ENCODE results near the gene SEMA5B. TPM values are rescaled to one million over a fixed set of nuclear protein-coding genes. Genes with fewer than 3 reads are reported as not detected.

Gene SEMA5B
- polyA plus RNA-seq, 1 of the 3 experiments (the other 2 are of a cell fraction), result 0.43 TPM

- no peak for TF ChIP-seq NRF1 (IDR thresholded peaks at IDR 0.05; ENCODE audit: low read depth, low read length)
- no peak for TF ChIP-seq FOXJ3 (CRISPR knock-in tag; IDR thresholded peaks at IDR 0.05)
- TF ChIP-seq IRF3 (IDR thresholded peaks at IDR 0.05; ENCODE audit: low read depth, low read length), result no peak
- TF ChIP-seq EZH2phosphoT487 (IDR thresholded peaks at IDR 0.05; ENCODE audit: borderline replicate concordance, low read depth), result no peak
These were observed 115.7 kb downstream of the SEMA5B start (continued) for GRCh38 chr3:122911901-122912300.

GRCh38 chr3:122908251-122908650 lies 119.3 kb downstream of the SEMA5B start:
- WGBS (ENCODE audit: low lambda C conversion rate), result 42% methylated on average over 2 of the region's 3 CpGs

GRCh38 chr3:122907471-122907870 lies 120.1 kb downstream of the SEMA5B start:
- Histone ChIP-seq H3K9me2 (no peaks in the 10 kb centered on the region), H3F3A (replicated peaks; ENCODE audit: insufficient read depth) (no peaks in the 10 kb centered on the region), H4K20me1 (ENCODE audit: insufficient read depth) (no peaks in the 10 kb centered on the region), H3K4me3 (ENCODE audit: low read depth in 2 of 2, low read length in 1 of 2) (no peak overlapping the region), H3K9me3 (0 out of 2 replicates have a peak, but pooled peaks cover 8% of the 10 kb centered on the region), H3K4me2 (no peak overlapping the region), H3K9ac (no peak overlapping the region), H3K79me2 (ENCODE audit: insufficient read depth) (no peaks in the 10 kb centered on the region), H3K27ac (ENCODE audit: low read depth in 2 of 2, low read length in 1 of 2) (no peak overlapping the region), H3K36me3 (replicated peaks in 1 of 2; ENCODE audit: control insufficient read depth in 1 of 2, insufficient read depth in 2 of 2, low read length in 1 of 2) (no peaks in the 10 kb centered on the region), H3K4me1 (ENCODE audit: control insufficient read depth in 1 of 2, insufficient read depth in 2 of 2, low read depth in 1 of 2, low read length in 1 of 2) (no peaks in the 10 kb centered on the region), H2AFZ (ENCODE audit: low read depth) (no peak overlapping the region), H3K27me3 (ENCODE audit: insufficient read depth) (no peaks in the 10 kb centered on the region)
- CTCF ChIA-PET, result interaction anchor here (1.2 kb wide), 1 partner anchor 35 kb away, joined by 3 read pairs; no protein-coding TSS in a partner anchor
- DNase-seq, result no peak
- POLR2A ChIA-PET, result interaction anchor here (0.6 kb wide), 1 partner anchor 490 kb away, joined by 4 read pairs; no protein-coding TSS in a partner anchor
- 65% methylated on average over 2 of the region's 4 CpGs for WGBS (ENCODE audit: low lambda C conversion rate)
- no peak for TF ChIP-seq USF2 (IDR thresholded peaks at IDR 0.05; ENCODE audit: borderline replicate concordance, low read depth, low read length)
- TF ChIP-seq MAX (IDR thresholded peaks at IDR 0.05; ENCODE audit: low read depth), result no peak
- no peak for TF ChIP-seq RFX5 (IDR thresholded peaks at IDR 0.05; ENCODE audit: low read length)
- no peak for TF ChIP-seq FOXJ3 (CRISPR knock-in tag; IDR thresholded peaks at IDR 0.05)
- TF ChIP-seq TEAD4 (IDR thresholded peaks at IDR 0.05; ENCODE audit: borderline replicate concordance, insufficient read depth), result no peak
- no peak for TF ChIP-seq NRF1 (IDR thresholded peaks at IDR 0.05; ENCODE audit: low read depth, low read length)
- TF ChIP-seq YY1 (IDR thresholded peaks at IDR 0.05; ENCODE audit: low read depth), result no peak
- TF ChIP-seq JUND (IDR thresholded peaks at IDR 0.05), result no peak
- no peak for TF ChIP-seq RXRA (IDR thresholded peaks at IDR 0.05; ENCODE audit: borderline replicate concordance, low read depth)
- TF ChIP-seq GATA2 (CRISPR knock-in tag; IDR thresholded peaks at IDR 0.05), result no peak
- TF ChIP-seq CTCF (IDR thresholded peaks at IDR 0.05), result no peak

More at GRCh38 chr3:122908251-122908650, 119.3 kb downstream of the SEMA5B start:
- ChIA-PET CTCF (no interaction called here), POLR2A (no interaction called here)
- Histone ChIP-seq H4K20me1 (ENCODE audit: insufficient read depth) (no peaks in the 10 kb centered on the region), H3K9ac (no peak overlapping the region), H3K27me3 (ENCODE audit: insufficient read depth) (no peaks in the 10 kb centered on the region), H3K36me3 (replicated peaks in 1 of 2; ENCODE audit: control insufficient read depth in 1 of 2, insufficient read depth in 2 of 2, low read length in 1 of 2) (no peaks in the 10 kb centered on the region), H3K4me3 (ENCODE audit: low read depth in 2 of 2, low read length in 1 of 2) (no peak overlapping the region), H3K79me2 (ENCODE audit: insufficient read depth) (no peaks in the 10 kb centered on the region), H3K9me2 (no peaks in the 10 kb centered on the region), H3K27ac (ENCODE audit: low read depth in 2 of 2, low read length in 1 of 2) (no peak overlapping the region), H3K4me2 (no peak overlapping the region), H3K9me3 (0 out of 2 replicates have a peak, but pooled peaks cover 8% of the 10 kb centered on the region), H2AFZ (ENCODE audit: low read depth) (no peak overlapping the region), H3F3A (replicated peaks; ENCODE audit: insufficient read depth) (no peaks in the 10 kb centered on the region), H3K4me1 (ENCODE audit: control insufficient read depth in 1 of 2, insufficient read depth in 2 of 2, low read depth in 1 of 2, low read length in 1 of 2) (no peaks in the 10 kb centered on the region)
- DNase-seq, result no peak
- TF ChIP-seq USF2 (IDR thresholded peaks at IDR 0.05; ENCODE audit: borderline replicate concordance, low read depth, low read length) (no peak), ELF1 (IDR thresholded peaks at IDR 0.05) (no peak), MEF2A (IDR thresholded peaks at IDR 0.05; ENCODE audit: borderline replicate concordance, low read depth) (no peak), FOXM1 (IDR thresholded peaks at IDR 0.05; ENCODE audit: low read depth) (no peak), POLR2AphosphoS5 (IDR thresholded peaks at IDR 0.05; ENCODE audit: low read depth, low read length) (no peak), MXI1 (IDR thresholded peaks at IDR 0.05; ENCODE audit: low read depth, low read length) (no peak)
